ENCODE data around the gene BPIFB2.
"Not testable (repeated sequence)": the region's sequence is repeated elsewhere in the genome, so short reads cannot be mapped to it uniquely, and the experiment has no call there.

The BPIFB2 gene

DNA sequence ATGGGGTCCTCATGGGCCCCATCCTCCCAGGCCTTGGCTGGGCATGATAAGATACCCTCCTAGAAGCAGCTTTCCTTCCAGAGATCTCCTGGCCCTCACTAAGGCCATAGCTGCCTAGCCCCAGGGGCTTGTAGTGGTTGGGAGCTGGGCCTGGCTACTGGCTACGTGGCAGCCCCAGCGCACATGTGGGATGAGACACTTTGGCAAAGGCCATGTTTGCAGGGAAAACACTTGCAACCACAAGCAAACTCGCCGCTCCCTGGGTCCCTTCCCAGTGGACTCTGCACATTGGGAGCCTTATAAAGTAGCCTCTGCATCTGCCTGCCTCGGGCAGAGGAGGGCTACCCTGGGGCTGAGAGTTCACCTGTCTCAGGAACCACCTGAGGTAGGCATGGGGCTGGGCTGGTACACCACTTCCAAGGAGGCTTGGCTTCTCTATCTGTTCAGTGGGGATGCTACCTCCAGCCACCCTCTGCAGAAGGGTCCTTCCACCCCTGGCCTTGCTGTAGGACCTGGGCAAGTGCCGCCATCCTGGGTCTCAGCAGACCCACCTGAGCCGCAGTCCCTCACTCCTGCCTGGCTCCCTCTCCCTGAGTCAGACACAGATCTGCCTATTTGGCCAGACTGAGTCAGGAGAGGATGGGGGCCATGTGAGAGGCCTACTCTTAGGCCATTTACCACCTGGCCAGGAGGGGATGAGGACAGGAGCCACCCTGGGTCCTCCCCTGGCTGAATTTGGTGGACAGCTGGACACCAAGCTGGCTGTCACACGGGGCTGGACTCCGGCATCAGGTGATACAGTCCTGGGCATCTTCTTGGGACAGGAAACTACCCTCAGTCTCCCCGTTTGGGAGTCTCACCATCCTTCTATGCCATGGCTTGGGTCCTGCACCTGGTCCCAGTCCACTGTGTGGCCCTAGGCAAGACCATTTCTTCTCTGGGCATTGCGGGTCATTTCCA, at the start of gene BPIFB2:
Gene BPIFB2, plus strand, starts transcription at position 329 of the 960 bp plus-strand sequence. CDS start 871 bp downstream, outside the sequence.
- DNase-seq: no peak

GRCh38 chr20:32958574-32958973, 48.9 kb upstream of the BPIFB2 start:
- DNase-seq: no peak

DNA sequence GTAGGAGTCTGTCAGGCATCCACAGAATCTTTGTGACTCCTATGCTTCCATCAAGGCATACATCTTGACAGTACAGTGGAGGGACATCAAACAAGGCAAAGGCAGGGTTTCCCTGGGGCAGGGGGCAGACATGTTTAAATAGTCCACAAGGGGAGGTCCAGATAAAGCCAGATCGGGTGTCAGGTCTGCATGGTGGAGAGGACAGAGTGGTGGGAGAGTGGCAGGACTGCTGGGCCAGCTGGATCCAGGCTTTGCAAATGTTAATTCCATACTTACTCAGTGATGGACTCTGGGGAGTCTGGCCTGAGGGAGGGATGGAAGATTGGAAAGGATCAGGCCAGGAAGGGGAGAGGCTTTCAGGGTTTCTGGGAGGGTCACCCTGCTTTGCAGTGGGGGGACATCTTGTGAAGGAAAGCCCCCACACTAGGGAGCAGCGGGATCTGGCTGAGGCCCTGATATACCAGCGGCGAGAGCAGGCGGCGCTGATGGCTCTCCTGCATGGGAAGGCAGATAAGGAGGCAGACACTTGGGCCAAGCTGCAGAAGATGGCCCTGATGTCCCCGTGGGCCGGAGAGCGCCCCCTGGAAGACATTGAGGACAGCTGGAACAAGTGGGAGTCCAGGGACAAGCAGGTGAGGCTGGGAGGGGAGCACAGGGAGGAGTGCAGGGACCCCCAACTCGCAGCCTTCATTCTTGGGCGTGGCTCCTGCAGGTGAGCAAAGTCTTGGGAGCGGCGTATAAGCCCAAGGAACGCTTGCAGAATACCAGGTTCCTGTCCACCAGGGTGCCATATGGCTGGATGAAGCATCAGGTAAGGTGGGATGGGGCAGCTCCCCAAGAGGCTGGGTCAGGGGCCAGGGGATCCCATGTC, 47.9 kb upstream of the BPIFB2 start:
- no peak for DNase-seq

DNA sequence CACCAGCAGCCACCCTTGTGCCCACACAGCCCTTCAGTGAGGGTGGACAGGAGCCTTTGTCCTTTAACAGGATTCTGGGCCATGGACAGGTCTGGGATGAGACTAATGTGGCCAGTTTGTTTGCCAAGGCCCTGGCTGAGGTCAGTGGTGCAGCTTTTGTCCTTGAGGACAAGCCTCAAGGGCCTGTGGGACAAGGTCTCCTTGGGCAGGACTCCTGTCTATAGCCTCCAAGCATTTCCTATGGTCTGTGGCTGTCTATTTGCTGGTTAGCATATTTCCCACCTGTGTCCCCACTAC, 47.3 kb upstream of the BPIFB2 start:
- DNase-seq: no peak

GRCh38 chr20:32960849-32961731, 46.4 kb upstream of the BPIFB2 start:
- no peak for DNase-seq

DNA sequence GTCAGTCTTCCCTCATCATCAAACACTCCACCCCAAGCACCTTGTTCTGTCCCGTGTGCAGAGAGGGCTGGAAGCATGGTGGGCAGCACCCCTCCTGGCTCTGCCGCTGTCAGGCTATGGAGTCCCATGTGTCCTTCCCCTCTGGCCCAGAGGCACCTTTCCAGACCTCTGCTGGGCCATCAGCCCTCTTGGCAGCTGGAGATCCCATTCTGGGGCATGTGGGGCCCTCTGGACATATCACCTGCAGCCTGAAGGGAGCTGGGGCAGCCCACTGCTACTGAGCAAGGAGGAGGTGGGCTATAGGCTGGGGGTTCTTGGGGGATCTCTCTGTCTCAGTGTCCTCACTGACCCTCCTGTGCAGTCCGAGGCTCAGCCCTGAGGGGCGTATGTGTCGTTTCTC, 45.5 kb upstream of the BPIFB2 start:
- no peak for DNase-seq

DNA sequence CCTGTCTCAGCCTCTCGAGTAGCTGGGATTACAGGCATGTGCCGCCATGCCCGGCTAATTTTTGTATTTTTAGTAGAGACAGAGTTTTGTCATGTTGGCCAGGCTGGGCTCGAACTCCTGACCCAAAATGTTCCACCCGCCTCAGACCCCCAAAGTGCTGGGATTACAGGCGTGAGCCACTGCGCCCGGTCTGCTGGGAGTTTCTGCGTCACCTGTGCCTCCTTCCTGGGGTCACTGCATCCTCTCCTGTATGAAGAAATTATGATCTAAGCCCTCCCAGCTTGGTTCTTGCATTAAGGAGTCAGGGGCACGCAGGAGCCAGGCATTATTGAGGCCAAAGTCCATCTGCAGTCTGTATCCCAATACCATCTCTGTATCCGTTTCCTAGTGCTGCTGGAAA, 44.9 kb upstream of the BPIFB2 start:
- not testable (repeated sequence) for DNase-seq

- no peak for DNase-seq
These were observed 44.3 kb upstream of the BPIFB2 start for GRCh38 chr20:32963176-32963575.

DNA sequence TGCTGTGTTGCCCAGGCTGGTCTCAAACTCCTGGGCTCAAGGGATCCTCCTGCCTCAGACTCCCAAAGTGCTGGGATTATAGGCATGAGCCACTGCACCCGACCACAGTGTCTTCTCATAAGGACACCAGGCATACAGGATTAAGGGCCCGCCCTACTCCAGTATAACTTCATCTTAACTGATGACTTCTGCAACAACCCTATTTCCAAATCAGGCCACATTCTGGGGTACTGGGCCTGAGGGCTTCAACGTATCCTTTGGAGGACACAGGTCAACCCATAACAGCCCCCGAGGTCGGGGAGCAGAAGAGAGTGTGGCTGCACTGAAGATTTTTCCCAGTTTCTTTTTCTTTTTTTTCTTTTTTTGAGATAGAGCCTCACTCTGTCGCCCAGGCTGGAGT, 42.9 kb upstream of the BPIFB2 start:
- no peak for DNase-seq

- no peak for DNase-seq
These were observed 42.4 kb upstream of the BPIFB2 start for GRCh38 chr20:32965115-32965514.

DNA sequence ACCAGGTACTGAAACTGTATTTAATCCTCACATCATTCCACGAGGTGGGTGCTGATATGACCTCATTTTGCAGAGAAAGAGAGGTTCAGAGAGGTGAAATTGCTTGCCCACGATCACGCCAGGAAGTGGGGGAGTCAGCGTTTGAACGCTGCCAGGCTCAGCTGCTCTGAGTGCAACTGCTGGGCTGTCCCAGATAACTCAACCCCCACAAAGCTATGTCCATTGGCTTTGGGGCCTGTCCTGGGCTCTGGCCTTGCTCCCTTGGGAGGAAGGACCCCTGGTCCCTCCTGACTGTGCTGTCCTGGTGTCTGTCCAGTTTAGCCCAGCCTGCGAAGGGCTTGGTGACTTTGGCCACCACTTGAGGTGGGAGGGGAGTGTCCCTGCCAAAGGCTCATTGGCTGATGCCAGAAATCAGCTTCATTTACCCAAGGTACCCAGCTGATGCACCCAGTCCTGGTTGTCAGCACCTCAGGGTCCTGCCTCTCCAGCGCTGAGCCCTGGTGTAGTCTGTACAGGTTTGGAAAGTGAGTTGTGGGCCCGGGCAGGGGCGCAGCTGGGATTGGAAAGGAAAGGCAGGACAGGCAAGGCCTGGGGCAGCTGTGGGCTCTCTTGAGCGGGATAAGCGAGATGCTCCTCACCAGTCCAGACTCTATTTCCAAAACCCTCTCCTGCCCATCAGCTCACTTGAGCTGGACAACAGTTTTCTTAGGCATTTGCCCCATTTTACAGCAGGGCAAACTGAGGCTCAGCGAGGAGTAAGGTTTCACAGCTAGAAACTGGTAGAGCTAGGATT, 41.7 kb upstream of the BPIFB2 start:
- DNase-seq: no peak

DNA sequence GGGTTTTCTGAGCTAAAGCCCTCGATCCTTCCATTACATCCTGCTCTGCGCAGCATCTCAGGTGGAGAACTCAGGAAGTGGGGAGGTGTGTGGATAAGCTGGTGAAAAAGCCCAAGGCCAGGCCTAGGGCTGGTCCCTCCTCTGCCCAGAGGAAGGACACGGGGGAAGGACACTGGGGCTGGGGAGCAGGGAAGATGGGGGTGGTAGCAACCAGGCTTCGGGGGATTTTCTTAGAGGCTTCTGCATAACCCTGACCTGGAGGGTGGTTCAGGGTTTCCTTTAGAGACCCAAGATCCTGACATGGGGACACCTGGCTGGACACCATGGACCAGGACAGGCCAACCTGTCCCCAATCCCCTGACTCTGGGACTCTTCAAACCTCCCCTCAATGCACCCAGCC, 41.1 kb upstream of the BPIFB2 start:
- no peak for DNase-seq

- DNase-seq: no peak
These were observed 40.4 kb upstream of the BPIFB2 start for GRCh38 chr20:32966881-32967781.

DNA sequence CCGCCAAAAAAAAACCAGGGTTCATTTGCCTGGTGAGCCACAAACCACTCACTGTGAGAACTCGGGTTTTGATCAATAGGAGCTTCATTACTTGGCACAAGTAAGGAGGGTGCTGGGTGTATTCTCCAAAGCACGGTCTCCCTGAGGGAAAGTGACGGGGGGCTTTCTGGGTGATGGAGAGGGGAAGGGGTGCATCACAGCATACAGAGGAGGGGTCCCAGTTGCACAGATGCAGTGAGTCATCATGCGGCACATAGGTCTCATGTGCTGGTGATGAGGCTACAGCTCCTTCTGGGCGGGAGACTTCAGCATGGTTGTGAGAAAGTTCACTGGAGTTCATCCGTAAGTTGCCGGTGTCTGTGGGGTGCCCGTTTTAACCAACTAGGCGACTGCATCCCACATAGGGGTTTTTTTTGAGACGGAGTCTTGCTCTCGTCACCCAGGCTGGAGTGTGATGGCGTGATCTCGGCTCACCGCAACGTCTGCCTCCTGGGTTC, 39.5 kb upstream of the BPIFB2 start:
- no peak for DNase-seq

- no peak for DNase-seq
These were observed 38.8 kb upstream of the BPIFB2 start for GRCh38 chr20:32968478-32969241.

DNA sequence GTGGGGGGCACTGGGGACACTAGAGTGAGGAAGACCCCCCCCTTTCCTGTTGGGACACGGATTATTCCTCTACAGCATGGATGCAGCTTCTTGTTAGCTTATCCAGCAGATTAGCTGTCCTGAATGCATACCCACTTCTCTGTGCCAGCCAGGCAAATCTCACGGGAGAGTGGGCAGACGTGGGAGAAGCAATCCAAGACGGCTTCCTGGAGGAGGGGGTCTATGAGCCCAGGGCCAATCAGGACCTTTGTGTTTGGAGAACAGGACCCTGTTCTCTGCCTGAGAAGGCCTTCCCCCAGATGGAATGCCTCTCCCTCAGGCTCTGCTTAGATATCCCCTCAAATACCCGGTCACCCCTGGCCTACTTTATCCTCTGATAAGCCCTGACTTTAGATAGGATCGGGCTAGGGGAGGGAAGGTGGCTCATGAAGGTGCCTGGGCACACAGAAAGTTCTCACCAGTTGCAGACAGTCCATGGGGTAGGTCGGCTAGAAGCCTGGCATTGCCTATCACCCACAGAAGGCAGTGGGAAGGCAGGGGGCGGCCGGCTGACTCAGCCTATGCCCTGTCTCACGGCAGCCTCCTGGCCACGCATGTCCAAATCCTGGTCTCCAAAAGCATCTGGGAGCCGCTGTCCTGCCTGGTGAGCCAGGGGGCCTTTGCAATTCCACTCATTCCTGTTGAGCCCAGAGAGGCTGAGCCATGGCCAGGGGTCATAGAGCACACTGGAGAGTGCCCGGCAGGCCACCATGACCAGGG, 38.0 kb upstream of the BPIFB2 start:
- DNase-seq: no peak

- DNase-seq: no peak
These were observed 37.2 kb upstream of the BPIFB2 start for GRCh38 chr20:32970115-32970972.

DNA sequence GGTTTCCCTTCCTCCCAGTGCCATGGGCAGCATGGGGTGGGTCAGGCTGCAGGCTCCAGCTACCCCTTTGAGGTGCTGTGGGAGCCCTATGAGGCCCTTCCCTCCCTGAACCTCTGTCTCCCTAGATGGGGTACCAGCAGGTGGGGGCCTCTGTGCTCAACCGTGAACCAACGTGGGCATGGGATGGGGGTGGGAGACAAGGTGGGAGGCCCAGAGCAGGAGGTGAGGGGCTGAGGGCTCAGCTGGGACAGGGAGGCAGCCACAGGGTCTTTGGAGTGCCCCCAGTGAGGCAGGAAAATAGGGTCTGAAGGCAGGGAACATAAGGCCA, 36.6 kb upstream of the BPIFB2 start:
- no peak for DNase-seq
